NCI-H1105 treated with DMSO at 0.1 percent for 48 hours (cell line): ENCODE data around the gene YWHAB.
"Not testable (repeated sequence)": the region's sequence is repeated elsewhere in the genome, so short reads cannot be mapped to it uniquely, and the experiment has no call there.

Experiments used
- DNase-seq: peaks from one replicate; lab custom pipeline; 2025; lab: John Stamatoyannopoulos, UW

Gene YWHAB

GRCh38 chr20:44869471-44869870 is 16.0 kb upstream of the YWHAB start:
- DNase-seq, result no peak

- DNase-seq, result not testable (repeated sequence)
Observed at GRCh38 chr20:44882360-44882759, 3.1 kb upstream of the YWHAB start.

- DNase-seq, result no peak
Observed at GRCh38 chr20:44883214-44883902, 2.1 kb upstream of the YWHAB start.

GRCh38 chr20:44884907-44885391 is 556 bp upstream of the YWHAB start:
- DNase-seq, result no peak

- no peak for DNase-seq
Observed at GRCh38 chr20:44886266-44886651, 754 bp downstream of the YWHAB start.

- no peak for DNase-seq
Observed at GRCh38 chr20:44886828-44887227, 1.3 kb downstream of the YWHAB start.

- DNase-seq, result no peak
Observed at GRCh38 chr20:44887466-44887865, 2.0 kb downstream of the YWHAB start.

- no peak for DNase-seq
Observed at GRCh38 chr20:44888226-44889103, 3.0 kb downstream of the YWHAB start.

GRCh38 chr20:44891826-44892225 is 6.3 kb downstream of the YWHAB start:
- DNase-seq, result no peak

GRCh38 chr20:44894959-44895358 is 9.5 kb downstream of the YWHAB start:
- no peak for DNase-seq

- DNase-seq, result no peak
Observed at GRCh38 chr20:44896583-44896982, 11.1 kb downstream of the YWHAB start.

GRCh38 chr20:44897133-44897532 is 11.6 kb downstream of the YWHAB start:
- no peak for DNase-seq

GRCh38 chr20:44900231-44900854 is 14.8 kb downstream of the YWHAB start:
- no peak for DNase-seq

GRCh38 chr20:44901974-44902373 is 16.5 kb downstream of the YWHAB start:
- no peak for DNase-seq

- no peak for DNase-seq
Observed at GRCh38 chr20:44904377-44904776, 18.9 kb downstream of the YWHAB start.

- DNase-seq, result no peak
Observed at GRCh38 chr20:44908987-44909871, 23.7 kb downstream of the YWHAB start.

GRCh38 chr20:44909872-44910689 is 24.6 kb downstream of the YWHAB start, which contains the start of gene PABPC1L:
Gene PABPC1L, plus strand, starts transcription at chr20:44910060. Its CDS starts 84 bp downstream, at chr20:44910144.
- peak; percentile 93 for DNase-seq

GRCh38 chr20:44910690-44911262 is 25.3 kb downstream of the YWHAB start:
- no peak for DNase-seq

- DNase-seq, result peak; percentile 3
Observed at GRCh38 chr20:44911264-44911921, 25.9 kb downstream of the YWHAB start.

GRCh38 chr20:44912189-44912588 is 26.7 kb downstream of the YWHAB start:
- DNase-seq, result no peak
